KOPT-K1 (cell line): Measurements from ENCODE around the gene JUND.
"Not testable (repeated sequence)": the region's sequence is repeated elsewhere in the genome, so short reads cannot be mapped to it uniquely, and the experiment has no call there.

Experiments used
- H3K27ac ChIP-seq: fragments of 200-600 bp; sonication (generic); 2 replicates; pipeline ENCODE4 v1.5.1; 2016; ENCODE audit warnings: antibody characterized with exemption, mild to moderate bottlenecking, low read depth, low read length; ENCODE audit not compliant: poor library complexity, severe bottlenecking
- H3K36me3 ChIP-seq: fragments of 200-600 bp; sonication (generic); 2 replicates; pipeline ENCODE4 v1.5.1; 2017; ENCODE audit warnings: antibody characterized with exemption, mild to moderate bottlenecking, low read length, moderate library complexity; ENCODE audit not compliant: insufficient read depth
- H3K9me3 ChIP-seq: fragments of 200-600 bp; sonication (generic); 2 replicates; pipeline ENCODE4 v1.5.1; 2017; ENCODE audit warnings: antibody characterized with exemption, low read length, mild to moderate bottlenecking; ENCODE audit not compliant: insufficient read depth, poor library complexity, severe bottlenecking

Gene JUND

DNA sequence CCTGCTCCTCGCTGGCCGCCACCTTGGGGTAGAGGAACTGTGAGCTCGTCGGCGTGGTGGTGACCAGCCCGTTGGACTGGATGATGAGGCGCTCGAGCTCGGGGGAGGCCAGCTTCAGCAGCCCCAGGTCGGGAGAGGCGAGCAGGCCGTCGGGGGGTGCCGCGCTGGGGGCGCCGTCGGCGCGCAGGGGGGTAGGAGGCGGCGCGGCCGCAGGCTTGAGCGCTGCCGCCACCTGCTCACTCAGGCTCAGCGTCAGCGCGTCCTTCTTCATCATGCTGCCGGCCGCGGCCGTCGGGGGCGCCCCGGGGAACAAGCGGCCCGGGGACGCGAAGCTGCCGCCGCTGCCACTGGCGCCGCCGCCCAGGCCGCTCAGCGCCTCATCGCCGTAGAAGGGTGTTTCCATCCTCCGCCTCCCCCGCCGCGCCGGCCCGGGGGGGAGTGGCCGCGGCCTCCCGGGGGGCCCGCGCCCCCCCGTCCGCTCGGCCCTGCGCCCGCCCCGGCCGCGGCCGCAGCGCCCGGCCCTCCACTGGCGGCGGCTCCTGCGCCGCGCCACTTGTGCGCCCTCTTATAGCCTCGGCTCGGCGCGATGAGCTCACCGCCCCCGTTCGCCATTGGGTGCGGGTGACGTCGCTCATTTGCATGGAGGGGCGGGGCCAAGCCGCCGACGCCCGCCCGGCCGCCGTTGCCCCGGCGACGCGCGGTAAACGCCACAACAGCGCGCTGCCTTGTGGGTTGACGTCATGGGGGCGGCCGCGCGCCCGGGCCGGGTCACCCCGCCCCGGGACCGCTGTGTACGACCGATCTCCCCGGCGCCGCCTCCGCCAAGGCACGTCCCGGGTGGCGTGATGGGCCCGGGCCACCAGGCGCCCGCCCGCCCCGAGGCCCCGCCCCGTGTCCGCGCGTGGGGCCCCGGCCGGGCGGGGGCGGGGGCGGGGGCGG is at the start of gene JUND:
TSS of gene JUND (minus strand) at position 541 of the 939 bp plus-strand sequence. CDS start at position 403, 138 bp downstream.
- H3K9me3 ChIP-seq: no peaks in the 10 kb centered on the region
- peaks cover 29% of the 10 kb centered on the region for H3K36me3 ChIP-seq
- peak within 1 kb of the TSS; percentile 98 for H3K27ac ChIP-seq

DNA sequence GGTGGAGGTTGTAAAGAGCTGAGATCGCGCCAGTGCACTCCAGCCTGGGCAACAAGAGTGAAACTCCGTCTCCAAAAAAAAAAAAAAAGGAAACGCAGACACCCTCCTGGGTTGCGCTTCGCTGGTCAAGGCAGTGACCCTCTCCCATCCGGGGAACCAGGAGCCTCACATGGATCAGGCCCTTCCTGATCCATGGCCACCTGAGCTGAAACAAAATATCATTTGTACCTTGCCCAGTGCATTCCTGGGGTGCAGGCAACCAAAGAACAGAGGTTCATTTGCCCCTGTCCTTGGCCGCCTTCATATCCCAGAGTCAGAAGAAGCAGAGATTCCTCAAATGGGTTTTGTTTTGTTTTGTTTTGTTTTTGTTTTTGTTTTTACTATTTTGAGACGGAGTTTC is 49.4 kb upstream of the JUND start:
- Histone ChIP-seq H3K9me3 (no peaks in the 10 kb centered on the region), H3K27ac (no peak overlapping the region), H3K36me3 (no peaks in the 10 kb centered on the region)

DNA sequence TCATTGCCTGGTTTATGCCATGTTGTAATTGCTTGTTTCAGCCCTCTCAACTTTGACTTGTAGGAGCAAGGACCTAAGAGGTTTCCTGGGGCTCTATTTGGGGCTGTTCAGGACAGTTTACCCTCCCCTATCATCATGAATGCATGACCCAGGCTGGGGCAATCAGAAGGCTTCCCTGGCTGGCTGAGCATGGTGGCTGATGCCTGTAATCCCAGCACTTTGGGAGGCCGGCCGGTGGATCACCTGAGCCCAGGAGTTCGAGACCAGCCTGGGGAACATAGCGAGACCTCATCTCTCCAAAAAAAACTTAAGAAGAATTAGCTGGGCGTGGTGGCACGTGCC is 47.6 kb upstream of the JUND start:
- Histone ChIP-seq H3K9me3 (no peaks in the 10 kb centered on the region), H3K27ac (peak overlapping the region; percentile 54), H3K36me3 (no peaks in the 10 kb centered on the region)

DNA sequence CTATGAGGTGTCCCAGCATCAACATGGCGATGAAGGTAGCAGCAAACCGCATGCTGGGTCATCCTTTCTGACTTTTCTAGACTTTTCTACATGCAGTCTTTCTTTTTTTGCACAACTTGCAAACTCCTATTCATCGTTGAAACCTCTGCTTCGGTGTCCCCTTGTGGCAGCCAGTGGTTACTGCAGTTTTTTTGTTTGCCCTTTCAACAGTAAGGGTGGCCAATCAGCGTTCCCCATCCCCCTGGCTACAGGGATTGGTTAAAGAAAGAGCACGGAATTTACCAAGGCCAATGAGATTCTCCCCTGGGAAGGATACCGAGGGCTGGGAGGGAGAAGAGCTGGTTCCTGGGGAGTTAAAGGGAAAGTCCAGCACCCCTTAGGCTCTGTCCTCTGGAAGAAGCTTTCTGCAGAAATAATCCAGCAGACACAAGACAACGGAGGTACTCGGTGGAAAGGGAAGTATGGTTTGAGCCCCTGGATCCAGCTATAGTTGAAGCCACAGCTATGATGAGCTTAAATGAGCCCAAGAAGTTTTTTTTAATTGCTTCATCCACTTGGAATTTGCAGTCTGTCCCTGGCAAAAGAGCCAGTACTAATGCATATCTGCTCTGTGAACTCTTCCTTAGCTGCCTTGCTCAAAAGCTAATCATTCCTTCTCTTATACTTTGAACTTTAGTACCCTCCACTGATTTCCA is 47.1 kb upstream of the JUND start:
- Histone ChIP-seq H3K36me3 (no peaks in the 10 kb centered on the region), H3K9me3 (no peaks in the 10 kb centered on the region), H3K27ac (peak overlapping the region; percentile 54)

DNA sequence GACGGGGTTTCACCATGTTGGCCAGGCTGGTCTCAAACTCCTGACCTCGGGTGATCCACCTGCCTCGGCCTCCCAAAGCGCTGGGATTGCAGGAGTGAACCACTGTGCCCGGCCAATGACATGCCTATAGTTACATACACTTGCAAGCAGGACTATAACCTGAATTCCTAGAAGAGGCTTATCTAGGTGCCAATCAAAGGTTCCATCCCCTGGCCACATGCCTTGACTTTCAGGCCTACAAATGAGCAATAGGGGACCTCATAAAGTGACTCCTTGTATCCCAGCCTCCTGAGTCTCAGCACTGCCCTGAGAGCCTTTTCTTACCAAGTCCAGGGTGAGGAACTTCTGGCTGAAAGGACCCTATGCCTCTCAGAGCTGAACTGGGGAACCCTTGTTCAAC is 45.4 kb upstream of the JUND start:
- no peaks in the 10 kb centered on the region for H3K36me3 ChIP-seq
- no peak overlapping the region for H3K27ac ChIP-seq
- H3K9me3 ChIP-seq: no peaks in the 10 kb centered on the region

DNA sequence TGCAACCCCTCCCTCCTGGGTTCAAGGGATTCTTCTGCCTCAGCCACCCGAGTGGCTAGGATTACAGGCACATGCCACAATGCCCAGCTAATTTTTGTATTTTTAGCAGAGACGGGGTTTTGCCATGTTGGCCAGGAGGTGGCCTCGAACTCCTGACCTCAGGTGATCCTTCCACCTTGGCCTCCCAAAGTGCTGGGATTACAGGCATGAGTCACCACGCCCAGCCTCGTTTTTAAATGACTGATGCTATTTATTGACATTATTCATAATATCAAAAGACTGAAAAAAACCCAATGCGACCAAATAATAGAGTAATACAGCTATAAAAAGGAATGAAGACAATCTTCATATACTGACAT is 42.9 kb upstream of the JUND start:
- H3K36me3 ChIP-seq: peaks cover 12% of the 10 kb centered on the region
- H3K27ac ChIP-seq: peak overlapping the region; percentile 94
- not testable (repeated sequence) for H3K9me3 ChIP-seq

DNA sequence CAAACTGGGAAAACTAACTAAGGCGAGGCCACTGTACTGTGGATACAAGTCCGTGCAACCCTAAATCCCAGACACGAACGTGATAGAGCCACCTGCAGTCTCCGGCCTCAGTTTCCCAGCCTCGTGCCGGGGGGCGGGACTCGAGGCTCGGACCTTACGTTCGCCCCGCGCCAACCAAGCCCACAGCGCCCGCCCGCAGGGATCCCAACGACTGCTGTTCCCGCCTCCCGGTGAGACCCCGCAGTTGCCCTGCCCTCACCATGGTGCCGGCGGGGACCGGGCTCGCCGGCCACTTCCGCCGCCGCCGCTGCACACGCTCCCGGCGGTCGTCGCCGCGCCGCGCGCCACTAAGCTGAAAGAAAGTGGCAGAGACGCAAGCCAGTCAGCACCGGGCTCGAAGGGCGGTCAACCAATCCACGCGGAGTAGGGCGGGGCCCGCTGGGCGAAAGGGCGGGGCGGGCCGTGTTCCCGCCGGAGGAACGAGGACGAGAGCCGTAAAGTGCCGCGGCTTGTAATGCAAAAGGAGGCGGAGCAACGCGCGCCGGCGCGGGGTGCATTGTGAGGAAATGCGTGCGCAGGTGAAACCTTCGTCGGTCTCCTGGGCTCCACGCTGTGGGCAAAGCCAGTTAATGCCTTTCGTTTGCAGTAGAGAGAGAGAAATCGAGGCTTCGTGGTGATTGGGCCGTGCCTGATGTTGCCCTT is 41.5 kb upstream of the JUND start, which contains the start of gene LSM4:
TSS of gene LSM4 (minus strand) at position 318 of the 702 bp plus-strand sequence. CDS start at position 262, 56 bp downstream.
- H3K9me3 ChIP-seq: no peaks in the 10 kb centered on the region
- peak within 1 kb of the TSS; percentile 94 for H3K27ac ChIP-seq
- H3K36me3 ChIP-seq: peaks cover 12% of the 10 kb centered on the region

DNA sequence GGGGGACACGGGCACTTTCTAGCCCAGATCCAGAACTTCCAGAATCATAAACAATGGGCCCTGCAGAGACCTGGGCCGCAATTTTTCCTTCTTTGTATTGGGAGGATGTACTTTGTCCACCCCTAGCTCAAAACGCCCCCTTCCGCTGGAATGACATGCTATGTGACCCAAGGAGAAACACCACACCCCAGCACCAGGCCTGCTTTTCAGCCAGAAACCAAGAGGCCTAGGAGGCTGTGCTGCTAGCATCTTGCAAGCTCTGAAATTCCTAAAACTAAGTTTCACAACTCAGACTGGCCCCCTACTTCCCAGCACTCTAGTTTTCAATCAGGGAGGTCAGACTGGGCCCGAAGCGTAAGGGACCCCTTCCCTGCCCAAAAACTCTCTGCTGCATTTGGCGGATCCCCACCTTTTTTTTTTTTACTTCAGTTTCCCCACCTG is 40.9 kb upstream of the JUND start:
- peaks cover 12% of the 10 kb centered on the region for H3K36me3 ChIP-seq
- H3K27ac ChIP-seq: peak overlapping the region; percentile 94
- H3K9me3 ChIP-seq: no peaks in the 10 kb centered on the region

DNA sequence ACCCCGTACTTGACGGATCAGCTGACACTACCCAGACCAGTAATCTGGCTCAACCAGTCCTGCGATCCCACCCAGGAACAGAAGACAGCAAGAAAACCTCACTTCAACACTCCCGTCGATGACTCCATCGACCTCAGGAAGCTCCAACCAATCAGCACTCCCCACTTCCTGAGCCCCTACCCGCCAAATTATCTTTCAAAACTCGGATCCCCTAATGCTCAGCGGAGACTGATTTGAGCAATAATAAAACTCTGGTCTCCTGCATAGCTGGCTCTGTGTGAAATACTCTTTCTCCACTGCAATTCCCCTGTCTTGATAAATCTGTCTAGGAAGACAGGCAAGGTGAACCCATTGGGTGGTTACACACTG is 40.3 kb upstream of the JUND start:
- Histone ChIP-seq H3K9me3 (no peaks in the 10 kb centered on the region), H3K27ac (peak overlapping the region; percentile 94), H3K36me3 (peaks cover 12% of the 10 kb centered on the region)

DNA sequence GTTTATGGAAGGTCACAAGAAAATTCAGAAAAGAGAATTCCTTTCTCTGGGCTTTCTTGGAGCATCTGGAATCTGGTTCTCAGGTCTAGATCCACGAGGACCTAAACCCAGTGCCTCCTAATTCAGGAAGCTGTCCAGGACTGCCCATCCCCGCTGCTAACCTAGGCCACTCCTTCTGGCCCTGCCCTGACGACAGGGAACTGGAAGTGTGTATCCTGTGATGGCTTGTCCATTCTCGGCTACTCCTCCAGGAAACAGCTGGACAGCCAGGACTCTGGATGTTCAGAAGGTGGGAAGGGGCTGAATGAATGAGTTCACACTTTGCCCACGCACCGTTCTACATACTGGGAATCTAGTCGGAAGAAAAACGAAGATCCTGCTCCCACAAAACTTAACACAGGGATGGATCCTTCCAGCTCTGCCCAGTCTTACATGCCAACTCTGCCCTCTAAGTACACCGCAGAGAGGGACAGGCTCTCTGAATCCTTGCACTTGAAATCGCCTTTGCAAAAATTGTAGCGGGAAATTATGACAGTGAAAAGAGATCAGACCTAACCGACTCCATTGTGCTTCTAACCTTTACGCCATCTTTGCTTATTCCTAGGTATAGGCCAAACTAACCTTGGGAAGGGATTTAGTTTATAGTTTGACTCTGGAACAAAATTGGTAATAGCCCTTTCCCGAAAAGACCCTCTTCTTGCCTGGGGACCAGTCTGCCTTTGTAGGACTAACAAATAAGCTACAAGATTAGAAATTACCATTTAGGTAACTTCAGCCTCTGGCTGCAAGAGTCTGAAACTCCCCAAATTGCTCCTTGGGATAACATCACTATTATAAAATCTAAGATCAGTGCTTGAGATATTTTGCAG is 39.7 kb upstream of the JUND start:
- Histone ChIP-seq H3K36me3 (peaks cover 14% of the 10 kb centered on the region), H3K9me3 (no peaks in the 10 kb centered on the region), H3K27ac (peak overlapping the region; percentile 94)

DNA sequence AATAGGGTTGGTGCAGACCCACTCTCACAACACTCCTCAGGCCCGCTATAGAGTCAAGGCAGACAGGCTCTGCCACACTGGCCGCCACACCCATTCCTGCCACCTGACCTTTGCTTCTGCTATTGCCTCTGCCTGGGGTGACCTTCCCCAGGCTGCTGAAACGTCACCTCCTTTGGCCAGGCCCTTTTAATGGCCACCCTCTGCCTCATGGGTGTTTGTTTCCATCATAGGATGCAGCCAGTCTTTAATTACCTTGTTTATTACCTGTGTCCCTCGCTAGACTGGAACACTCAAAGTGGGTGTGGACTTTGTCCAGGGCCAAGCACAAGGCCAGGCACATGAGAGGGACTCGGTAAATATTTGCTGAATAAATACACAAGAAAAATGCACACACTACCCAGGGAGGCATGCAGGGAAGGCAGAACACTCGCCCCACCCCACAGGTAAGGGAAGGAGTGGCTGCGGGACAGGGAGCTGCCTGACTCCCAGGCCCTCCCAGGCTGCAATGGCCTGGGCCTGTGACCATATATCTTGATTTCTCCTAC is 38.2 kb upstream of the JUND start:
- peak overlapping the region; percentile 94 for H3K27ac ChIP-seq
- H3K9me3 ChIP-seq: no peaks in the 10 kb centered on the region
- peaks cover 28% of the 10 kb centered on the region for H3K36me3 ChIP-seq

DNA sequence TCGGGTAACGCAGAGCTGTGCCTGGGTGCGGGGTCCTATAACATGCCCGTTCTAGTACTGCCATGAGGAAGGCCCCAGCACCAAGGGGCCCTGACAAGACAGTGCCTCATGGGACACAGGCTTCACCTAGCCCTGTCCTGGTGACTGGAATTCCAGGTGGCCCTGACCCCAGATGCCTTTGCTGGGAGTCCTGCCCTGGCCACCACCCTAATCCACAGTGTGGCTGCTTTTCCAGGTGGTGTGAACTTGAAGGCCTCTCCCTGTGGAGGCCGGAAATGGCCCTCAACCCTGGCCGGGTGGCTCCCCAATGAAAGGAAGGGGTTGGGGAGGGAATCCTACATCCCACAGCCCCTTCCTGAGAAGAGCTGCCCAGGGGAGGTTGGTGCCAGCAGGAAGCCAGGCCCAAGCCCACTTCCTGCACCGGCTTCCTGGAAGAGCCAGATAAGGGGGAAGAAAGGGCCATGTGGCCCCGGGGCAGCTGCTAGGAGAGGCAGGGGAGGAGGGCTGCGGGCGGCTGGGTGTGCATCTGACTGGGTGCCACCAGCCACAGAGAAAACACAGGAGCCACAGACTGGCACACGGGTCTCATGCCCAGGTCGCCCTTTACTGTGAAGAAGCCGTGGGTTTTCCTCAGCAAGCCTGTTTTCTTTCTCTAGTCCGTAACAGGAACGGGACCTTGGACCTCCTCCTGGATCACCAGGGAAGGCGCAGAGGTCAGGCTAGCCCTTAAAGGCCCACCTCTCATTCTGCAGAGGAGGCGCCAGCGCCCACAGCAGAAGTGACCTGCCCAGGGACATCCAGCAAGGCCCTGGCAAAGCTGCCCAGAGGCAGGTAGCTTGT is 36.8 kb upstream of the JUND start:
- Histone ChIP-seq H3K9me3 (no peaks in the 10 kb centered on the region), H3K36me3 (peaks cover 43% of the 10 kb centered on the region), H3K27ac (peak overlapping the region; percentile 94)

DNA sequence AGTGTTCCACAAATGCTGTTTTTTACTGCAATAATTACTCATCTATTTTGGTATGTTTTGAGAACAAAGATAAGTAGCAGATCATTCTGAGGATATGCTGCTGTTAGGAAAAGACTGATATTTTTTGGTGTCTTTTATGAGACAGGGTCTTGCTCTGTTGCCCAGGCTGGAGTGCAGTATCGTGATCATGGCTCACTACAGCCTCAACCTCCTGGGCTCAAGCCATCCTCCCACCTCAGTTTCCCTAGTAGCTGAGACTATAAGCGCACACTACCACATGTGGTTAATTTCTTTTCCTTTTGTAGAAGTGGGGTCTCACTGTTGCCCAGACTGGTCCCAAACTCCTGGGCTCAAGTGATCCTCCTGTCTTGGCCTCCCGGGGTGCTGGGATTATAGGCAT is 32.0 kb upstream of the JUND start:
- no peaks in the 10 kb centered on the region for H3K9me3 ChIP-seq
- peaks cover 78% of the 10 kb centered on the region for H3K36me3 ChIP-seq
- H3K27ac ChIP-seq: no peak overlapping the region
